Measurements from ENCODE around the gene TMEM141.

- TF ChIP-seq CTCF (IDR thresholded peaks at IDR 0.05), result no peak
- TF ChIP-seq POLR2A (IDR thresholded peaks at IDR 0.05), result no peak
Measured at GRCh38 chr9:136771907-136772415, 19.2 kb upstream of the TMEM141 start.

Measured in thyroid gland (tissue), 4 donors.